Activated gamma-delta T cell treated with anti-CD3 and anti-CD28 coated beads, Interleukin-2, amount 50 U/mL, for 16 hours (primary cell): Measurements from ENCODE around the gene SAP130.
"Not testable (repeated sequence)": the region's sequence is repeated elsewhere in the genome, so short reads cannot be mapped to it uniquely, and the experiment has no call there.

Experiments
- DNase-seq: peaks from one replicate; pipeline ENCODE4 v3.0.0-alpha.2; 2020; ENCODE audit warnings: low read depth

SAP130 gene

GRCh38 chr2:127953128-127953718, 74.6 kb downstream of the SAP130 start:
- DNase-seq, result no peak

GRCh38 chr2:127951026-127951425, 76.8 kb downstream of the SAP130 start:
- DNase-seq, result no peak

- DNase-seq, result no peak
Observed at GRCh38 chr2:127950264-127950663, 77.6 kb downstream of the SAP130 start.

GRCh38 chr2:127945281-127945680, 82.6 kb downstream of the SAP130 start:
- DNase-seq, result no peak

GRCh38 chr2:127943186-127943585, 84.7 kb downstream of the SAP130 start:
- no peak for DNase-seq

DNA sequence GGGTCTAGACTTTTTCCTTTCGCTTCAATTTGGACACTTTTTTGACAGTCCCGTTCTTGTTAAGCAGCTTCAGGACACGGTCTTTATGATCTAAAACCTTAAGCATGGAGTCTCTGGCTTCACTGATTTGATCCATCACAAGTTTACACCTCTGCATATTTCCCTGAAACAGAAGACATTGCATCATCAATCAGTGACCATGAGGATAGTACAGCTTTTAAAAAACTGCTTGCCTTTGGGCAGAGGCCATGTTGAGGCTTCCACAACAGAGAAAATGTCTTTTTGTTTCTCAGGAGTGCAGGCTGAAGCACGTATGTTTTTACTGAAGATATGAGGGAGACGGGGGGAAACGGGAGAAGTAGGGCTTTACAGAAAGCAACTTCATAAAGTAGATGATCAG, 85.9 kb downstream of the SAP130 start:
- no peak for DNase-seq

DNA sequence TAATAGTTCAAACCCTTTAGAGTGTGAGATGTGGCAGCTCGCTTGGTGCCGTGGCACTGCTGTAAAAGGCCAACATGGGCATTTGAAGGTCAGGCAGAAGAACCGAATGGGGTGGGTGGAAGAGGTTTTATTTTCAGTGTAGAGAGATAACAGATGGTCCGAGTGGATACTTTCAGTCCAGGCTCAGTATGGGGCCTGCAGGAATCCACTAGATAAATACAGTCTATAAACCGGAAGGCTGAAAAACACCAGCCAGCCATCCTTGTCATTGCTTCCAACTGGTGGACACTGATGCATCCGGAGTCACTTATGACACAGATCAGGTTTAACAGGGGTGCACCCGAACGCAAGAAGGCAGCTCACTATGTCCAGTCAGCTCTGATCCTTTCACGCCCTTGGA, 86.4 kb downstream of the SAP130 start:
- no peak for DNase-seq

DNA sequence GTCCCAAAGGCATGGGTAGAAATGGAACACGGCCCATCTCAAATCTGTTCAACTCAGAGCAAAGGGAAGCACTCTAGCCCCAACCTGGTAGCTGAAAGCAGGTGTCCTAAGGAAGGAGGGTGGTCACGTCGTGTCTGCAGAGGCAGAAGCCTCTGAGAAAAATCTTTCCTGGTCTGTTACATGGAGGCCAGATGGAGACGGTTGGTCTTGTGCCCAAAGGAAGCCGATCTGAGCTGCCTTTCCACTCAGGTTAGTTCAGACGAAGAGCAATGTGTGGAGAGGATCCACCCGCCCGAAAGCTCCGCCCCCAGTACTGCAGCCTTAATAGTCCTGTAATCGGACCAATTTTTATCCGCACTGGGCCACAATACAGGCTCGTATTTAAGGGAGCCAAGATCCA, 87.2 kb downstream of the SAP130 start:
- DNase-seq, result no peak

- DNase-seq, result no peak
Observed at GRCh38 chr2:127935337-127935736, 92.5 kb downstream of the SAP130 start.

DNA sequence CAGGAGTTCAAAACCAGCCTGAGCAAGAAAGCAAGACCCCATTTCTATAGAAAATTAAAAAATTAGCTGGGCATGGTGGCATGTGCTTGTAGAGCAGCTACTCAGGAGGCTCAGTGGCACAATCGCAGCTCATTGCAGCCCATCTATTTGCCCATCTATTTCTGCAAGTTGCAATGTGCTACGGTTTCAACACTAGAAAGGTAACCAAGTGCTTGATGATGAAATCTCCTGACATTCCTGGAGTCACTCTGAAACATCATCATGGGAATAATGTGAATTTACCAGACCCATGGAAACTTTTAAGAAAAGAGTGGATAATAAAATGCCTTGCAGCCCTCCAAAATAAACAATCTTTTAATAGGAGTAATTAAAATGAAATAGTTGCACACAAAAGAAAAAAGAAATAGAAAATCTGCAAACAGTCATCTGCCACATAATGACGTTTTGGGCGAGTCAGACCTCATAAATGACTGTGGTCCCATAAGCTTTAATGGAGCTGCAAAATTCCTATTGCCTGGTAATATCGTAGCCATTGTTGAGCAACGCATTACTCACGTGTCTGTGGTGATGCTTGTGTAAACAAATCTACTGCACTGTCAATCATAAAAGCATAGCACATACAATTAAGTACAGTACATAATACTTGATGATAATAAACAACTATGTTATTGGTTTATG, 95.5 kb downstream of the SAP130 start:
- no peak for DNase-seq

DNA sequence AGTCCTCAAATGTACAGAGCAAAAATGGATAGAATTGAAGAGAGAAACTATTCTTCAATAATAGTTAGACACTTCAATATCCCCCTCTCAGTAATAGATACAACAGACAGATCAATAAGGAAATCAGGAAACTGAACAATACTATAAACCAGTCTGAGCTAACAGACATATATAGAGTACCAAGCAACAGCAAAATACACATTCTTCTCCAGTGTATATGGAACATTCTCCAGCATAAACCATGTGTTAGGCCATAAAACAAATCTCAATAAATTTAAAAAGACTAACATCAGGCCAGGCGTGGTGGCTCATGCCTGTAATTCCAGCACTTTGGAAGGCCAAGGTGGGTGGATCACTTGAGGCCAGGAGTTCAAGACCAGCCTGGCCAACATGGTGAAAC, 98.4 kb downstream of the SAP130 start:
- no peak for DNase-seq

GRCh38 chr2:127927384-127927783, 100.5 kb downstream of the SAP130 start:
- no peak for DNase-seq

DNA sequence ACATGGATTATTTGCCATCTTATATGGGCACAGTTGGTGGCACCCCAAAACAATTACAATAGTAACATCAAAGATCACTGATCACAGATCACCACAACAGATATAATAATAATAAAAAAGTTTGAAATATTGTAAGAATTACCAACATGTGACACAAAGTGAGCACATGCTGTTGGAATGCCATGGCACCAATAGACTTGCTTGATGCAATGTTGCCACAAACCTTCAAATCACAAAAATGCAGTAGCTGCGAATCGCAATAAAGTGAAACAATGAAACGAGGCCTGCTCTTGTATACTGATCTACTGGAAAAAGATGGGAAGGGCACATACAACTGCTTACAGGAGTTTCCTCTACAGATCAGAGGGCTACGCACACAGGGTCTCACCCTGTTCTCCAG, 109.9 kb downstream of the SAP130 start:
- DNase-seq, result no peak

- DNase-seq, result no peak
Observed at GRCh38 chr2:127913808-127914457, 113.9 kb downstream of the SAP130 start.

GRCh38 chr2:127911737-127912136, 116.1 kb downstream of the SAP130 start:
- no peak for DNase-seq

GRCh38 chr2:127910415-127910814, 117.4 kb downstream of the SAP130 start:
- DNase-seq, result no peak

DNA sequence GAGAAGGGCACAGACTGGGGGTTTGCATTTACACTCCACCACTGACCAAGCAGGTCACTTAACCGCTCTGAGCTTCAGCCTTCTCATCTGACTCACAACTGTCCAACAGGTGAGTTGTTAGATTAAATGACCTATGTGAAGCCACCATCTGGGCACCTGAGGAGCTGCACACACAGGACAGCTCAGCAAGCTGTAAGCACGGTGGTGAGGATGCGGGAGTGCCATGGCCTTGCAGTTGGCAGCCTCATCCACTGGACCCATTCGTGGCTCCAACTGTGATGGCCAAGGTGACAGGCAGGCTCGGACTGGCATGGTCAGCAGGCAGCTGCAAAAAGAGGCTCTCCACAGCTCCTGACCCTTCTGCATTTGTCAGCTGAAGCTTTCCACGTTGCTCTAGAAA, 118.8 kb downstream of the SAP130 start:
- no peak for DNase-seq

GRCh38 chr2:127907733-127908400, 120.0 kb downstream of the SAP130 start:
- DNase-seq, result not testable (repeated sequence)

- DNase-seq, result no peak
Observed at GRCh38 chr2:127906206-127906926, 121.5 kb downstream of the SAP130 start.

DNA sequence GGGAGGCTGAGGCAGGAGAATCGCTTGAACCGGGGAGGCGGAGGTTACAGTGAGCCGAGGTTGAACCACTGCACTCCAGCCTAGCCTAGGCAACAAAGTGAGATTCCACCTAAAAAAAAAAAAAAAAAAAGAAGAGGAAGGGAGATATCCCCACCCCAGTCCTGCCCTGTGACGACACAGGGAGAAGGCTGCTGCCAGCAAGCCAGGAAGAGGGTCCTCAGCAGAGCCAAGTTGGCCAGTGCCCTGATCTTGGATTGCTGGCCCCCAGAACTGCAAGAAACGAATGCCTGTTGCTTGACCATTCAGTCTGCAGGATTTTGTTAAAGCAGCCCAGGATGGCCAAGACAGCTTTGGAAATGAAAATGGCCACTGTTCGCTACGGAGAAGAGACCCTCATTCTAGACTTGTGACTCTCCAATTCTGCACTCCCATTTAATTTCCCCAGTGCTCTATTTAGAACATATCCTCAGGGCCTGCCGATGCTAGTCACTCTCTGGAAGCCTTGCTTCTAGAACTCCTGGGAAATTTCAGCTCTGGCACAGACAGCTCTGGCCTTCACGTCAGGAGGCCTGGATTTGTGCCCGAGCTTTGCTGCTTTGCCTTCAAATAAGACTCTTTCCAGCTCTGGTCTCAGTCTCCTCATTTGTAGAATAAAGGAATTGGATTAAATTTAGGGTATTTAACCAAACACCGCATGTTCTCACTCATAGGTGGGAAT, 126.4 kb downstream of the SAP130 start:
- DNase-seq, result no peak

- DNase-seq, result no peak
Observed at GRCh38 chr2:127897531-127898211, 130.2 kb downstream of the SAP130 start.
